C4-2B (cell line): ENCODE measurements around the gene NALCN.
A peak's percentile ranks its signal among the peaks of the same experiment; 100 is the strongest.

Source experiments
- H3K27ac ChIP-seq: fragments of 450-650 bp; 2 replicates; pipeline ENCODE4 v1.5.1; 2017
- ZFX ChIP-seq: fragments of 450-650 bp; IDR thresholded peaks from 2 replicates; pipeline ENCODE4 v1.6.1; 2017
- TF ChIP-seq, protein P1 (sequence below): fragments of 450-650 bp; conservative IDR thresholded peaks from 2 replicates; pipeline ENCODE4 v1.5.1; 2017; ENCODE audit warnings: mild to moderate bottlenecking

The NALCN gene

DNA sequence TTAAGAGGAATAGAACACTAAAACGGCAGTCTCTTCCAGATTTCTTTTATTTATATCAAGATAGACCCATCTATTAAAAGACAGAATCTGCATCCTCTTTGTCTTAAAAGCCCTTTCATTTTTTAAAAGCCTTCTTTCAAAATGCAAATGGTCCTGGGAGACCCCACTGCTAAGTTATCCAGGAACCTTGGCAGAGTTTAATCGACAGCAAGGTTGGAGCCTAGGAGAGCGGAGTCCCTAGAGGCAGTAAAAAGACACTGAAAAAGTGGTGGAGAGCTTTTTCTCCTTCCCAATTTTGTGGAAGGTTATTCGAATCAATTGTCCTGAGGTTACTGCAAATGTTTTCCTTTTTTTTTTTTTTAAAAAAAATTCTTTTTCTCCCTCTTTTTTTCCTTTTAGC, 294.7 kb downstream of the NALCN start:
- TF ChIP-seq ZFX = no peak
- TF ChIP-seq, protein P1, sequence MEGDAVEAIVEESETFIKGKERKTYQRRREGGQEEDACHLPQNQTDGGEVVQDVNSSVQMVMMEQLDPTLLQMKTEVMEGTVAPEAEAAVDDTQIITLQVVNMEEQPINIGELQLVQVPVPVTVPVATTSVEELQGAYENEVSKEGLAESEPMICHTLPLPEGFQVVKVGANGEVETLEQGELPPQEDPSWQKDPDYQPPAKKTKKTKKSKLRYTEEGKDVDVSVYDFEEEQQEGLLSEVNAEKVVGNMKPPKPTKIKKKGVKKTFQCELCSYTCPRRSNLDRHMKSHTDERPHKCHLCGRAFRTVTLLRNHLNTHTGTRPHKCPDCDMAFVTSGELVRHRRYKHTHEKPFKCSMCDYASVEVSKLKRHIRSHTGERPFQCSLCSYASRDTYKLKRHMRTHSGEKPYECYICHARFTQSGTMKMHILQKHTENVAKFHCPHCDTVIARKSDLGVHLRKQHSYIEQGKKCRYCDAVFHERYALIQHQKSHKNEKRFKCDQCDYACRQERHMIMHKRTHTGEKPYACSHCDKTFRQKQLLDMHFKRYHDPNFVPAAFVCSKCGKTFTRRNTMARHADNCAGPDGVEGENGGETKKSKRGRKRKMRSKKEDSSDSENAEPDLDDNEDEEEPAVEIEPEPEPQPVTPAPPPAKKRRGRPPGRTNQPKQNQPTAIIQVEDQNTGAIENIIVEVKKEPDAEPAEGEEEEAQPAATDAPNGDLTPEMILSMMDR = no peak
- no peak overlapping the region for H3K27ac ChIP-seq

DNA sequence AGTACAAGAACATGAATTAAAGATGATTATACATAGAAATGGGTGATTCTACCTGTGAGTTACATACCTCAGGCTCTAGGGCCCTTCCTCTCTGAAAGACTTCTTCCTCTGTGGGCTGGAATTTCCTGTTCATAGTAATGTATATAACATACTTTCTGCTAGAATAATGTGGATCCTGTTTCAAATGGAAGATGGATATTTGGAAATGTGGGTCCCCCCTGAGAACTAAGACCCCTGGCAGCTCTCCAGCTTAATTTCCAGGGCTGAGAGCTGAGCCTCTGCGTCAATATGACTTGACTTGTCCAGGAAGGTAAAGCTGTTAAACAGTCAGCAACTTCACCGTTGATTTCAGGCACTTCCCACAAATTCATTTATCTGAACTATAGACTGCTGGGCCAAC, 296.3 kb downstream of the NALCN start:
- no peak overlapping the region for H3K27ac ChIP-seq
- TF ChIP-seq, protein P1 = no peak
- TF ChIP-seq ZFX = no peak

DNA sequence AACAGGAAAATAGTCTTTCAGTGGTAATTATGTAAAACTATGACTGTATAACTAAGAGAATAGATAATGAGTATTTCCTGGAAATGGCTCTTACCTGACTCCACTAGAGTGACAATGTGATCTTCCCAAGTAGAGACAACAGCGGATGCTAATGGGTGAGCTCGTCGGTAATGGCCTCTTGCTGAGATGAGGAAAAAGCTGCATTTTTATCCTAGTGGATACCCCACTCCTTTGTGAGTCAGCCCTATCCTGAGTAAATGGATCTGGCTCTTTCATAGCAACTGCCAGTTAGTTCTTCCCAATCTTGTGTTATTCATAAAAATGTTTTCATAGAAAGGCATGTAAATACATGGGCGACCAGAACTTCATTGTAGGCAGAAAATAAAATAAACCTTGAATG, 299.5 kb downstream of the NALCN start:
- no peak overlapping the region for H3K27ac ChIP-seq

DNA sequence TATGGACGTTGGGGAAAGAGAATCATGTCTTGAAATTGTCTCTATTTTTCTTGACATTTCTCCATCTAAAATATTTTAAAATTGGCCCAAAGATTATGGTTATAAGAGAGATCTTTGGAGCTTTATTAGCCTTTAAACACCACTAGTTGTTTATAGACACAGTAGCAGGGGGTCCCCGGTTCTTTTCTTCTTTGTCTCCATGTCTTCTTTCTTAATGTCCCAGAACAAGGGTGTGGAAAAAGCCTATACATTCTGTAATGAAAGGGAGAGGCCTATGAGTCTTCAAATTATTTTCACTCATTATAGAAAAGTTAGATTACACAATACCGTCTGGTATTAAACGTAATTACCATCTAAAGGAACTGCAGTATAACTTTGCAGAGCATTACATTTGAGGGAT, 300.0 kb downstream of the NALCN start:
- TF ChIP-seq, protein P1 = no peak
- no peak for TF ChIP-seq ZFX
- H3K27ac ChIP-seq = no peak overlapping the region

More for the DNA sequence above, 299.5 kb downstream of the NALCN start:
- no peak for TF ChIP-seq ZFX
- TF ChIP-seq, protein P1 = no peak

DNA sequence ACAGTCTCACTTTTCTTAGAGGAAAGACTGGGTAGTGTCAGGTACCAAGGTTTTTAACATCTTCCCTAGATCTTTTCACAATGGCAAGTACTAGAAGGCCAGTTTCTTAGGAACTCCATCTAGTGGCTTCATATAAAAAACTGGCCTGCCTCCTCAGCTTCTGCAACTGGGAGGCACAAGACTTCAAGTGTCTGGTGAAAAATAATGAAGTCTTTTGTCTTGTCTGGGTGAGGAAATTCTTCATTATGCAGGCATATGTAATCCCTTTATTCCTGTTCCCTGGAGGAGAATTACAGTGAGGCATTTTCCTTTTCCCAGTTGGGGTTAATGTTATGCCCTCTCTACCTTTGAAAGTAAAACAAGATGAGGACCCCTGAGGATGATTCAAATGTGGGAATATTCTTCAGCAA, 300.5 kb downstream of the NALCN start:
- TF ChIP-seq ZFX = no peak
- TF ChIP-seq, protein P1 = peak; percentile 19
- H3K27ac ChIP-seq = no peak overlapping the region

DNA sequence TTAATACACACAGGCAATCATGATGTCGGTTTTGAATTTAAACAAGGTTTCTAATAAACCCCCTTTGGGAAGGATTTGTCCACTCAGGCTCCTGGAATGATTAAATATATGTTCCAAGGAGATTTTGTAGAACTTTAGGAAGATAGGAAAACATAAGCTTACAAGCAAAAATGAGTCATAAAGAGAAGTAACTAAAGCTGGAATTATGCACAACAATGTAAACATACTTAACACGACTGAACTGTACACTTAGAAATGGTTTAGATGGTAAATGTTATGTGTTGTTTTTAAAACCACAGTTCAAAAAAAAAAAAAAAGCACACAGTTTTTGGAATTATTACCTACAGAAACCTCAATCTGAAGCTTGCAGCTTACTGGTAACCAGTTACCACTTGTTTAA, 304.4 kb downstream of the NALCN start:
- TF ChIP-seq, protein P1 = no peak
- TF ChIP-seq ZFX = no peak
- no peak overlapping the region for H3K27ac ChIP-seq

DNA sequence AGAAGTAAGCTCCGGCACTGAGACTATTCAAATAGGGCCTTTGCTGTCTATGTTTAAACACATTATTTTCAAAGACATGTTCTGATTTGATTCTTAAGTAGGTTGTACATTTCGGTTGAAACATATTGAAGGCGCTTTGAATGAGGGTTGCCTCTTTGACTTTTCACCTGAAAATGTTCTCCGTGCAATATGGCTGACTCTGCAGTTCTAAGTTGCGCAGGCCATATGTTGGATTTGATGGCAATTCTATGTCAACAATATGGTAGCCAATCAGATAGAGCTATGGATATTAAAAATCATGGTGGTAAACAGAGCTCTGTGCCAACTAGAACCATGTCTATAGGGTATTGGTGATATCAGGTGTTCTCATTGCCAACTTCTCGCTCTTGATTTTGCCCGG, 307.3 kb downstream of the NALCN start:
- TF ChIP-seq ZFX = no peak
- TF ChIP-seq, protein P1 = no peak
- no peak overlapping the region for H3K27ac ChIP-seq
